PC-3 (cell line): ENCODE data around the gene HOXA10.

ENCODE experiments used
- EZH2 ChIP-seq: fragments of 300-600 bp; sonication (generic); IDR thresholded peaks from one replicate; pipeline ENCODE4 v1.6.1; 2017; ENCODE audit warnings: antibody characterized with exemption, mild to moderate bottlenecking, low read length; ENCODE audit not compliant: unreplicated experiment
- EZH2phosphoT487 ChIP-seq: fragments of 300-600 bp; sonication (generic); IDR thresholded peaks from 2 replicates; pipeline ENCODE4 v1.6.1; 2018; ENCODE audit warnings: mild to moderate bottlenecking, antibody characterized with exemption, low read length, borderline replicate concordance
- TF ChIP-seq, protein P1 (sequence below): fragments of 300-600 bp; sonication (generic); conservative IDR thresholded peaks from 2 replicates; pipeline ENCODE4 v1.5.1; 2017; ENCODE audit warnings: antibody characterized with exemption, low read depth, mild to moderate bottlenecking, low read length

DNA sequence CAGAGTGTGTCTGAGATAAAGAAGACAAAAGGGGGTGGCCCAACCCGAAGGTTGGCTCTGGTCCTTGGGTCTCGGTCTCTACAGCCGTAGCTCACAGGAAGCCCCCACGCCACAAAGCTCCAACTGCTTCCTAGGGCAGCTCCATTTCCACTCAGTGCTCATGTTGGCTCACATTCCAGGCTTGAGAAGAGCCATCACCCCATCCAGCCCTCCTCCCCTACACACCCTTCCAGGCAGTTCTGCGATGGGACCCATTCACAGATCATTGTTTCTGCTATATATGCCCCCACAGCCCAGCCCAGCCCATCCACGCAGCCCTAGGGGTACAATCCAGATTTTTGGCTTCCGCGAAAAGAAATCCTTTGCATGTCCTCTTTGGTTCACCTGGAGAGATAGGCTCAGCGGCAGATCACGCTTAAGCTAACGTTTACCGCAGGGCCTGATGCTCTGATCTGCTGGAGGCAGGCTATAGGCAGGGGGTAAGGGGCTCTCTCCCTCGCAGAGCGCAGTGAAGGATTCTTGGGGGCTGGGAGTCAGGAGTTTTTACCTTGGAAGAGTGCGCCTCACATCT lies 17.1 kb upstream of the HOXA10 start:
- TF ChIP-seq, protein P1, sequence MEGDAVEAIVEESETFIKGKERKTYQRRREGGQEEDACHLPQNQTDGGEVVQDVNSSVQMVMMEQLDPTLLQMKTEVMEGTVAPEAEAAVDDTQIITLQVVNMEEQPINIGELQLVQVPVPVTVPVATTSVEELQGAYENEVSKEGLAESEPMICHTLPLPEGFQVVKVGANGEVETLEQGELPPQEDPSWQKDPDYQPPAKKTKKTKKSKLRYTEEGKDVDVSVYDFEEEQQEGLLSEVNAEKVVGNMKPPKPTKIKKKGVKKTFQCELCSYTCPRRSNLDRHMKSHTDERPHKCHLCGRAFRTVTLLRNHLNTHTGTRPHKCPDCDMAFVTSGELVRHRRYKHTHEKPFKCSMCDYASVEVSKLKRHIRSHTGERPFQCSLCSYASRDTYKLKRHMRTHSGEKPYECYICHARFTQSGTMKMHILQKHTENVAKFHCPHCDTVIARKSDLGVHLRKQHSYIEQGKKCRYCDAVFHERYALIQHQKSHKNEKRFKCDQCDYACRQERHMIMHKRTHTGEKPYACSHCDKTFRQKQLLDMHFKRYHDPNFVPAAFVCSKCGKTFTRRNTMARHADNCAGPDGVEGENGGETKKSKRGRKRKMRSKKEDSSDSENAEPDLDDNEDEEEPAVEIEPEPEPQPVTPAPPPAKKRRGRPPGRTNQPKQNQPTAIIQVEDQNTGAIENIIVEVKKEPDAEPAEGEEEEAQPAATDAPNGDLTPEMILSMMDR, result no peak
- TF ChIP-seq EZH2, result no peak
- no peak for TF ChIP-seq EZH2phosphoT487
